D721Med (cell line): ENCODE measurements around the gene ZNF576.

Experiments used
- DNase-seq: peaks from one replicate; pipeline ENCODE4 v3.0.0; 2011; ENCODE audit warnings: low spot score; ENCODE audit not compliant: insufficient read length
- FAIRE-seq: peaks from 2 replicates; lab custom pipeline; 2011; peaks lifted over from hg19 to GRCh38; lab: Jason Lieb, UNC
- TF ChIP-seq, protein P1 (sequence below): IDR thresholded peaks from 2 replicates; pipeline ENCODE4 v1.5.1; 2012; ENCODE audit warnings: mild to moderate bottlenecking, control low read depth; ENCODE audit not compliant: insufficient read depth; ENCODE audit errors: missing control alignments

ZNF576 gene

DNA sequence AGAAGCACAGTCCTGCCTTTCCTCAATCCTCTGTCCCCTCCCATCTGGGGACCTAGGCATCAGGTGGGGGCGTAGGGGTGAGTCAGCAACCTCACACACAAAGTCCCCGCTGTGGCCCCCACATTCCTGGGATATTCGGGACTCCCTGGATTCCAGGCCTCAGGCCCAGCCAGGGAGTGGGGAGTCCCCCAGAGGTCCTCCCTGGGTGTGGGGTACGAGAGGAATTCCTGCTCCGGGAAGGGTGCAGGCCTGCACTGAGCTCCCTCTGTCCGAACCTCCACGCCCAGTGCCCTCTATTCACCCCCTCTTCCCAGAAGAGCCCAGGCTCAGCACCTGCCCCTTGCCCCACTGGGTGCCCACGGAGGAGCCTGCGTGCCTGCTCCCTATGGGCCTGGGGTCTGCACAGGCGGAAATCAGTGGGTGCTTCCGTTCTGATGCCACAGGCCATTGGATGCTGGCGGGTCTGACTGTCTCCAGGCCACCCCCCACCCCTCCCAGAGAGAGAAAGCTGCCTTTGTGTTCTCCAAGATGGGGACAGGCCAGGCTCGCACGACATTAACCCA is 39.8 kb downstream of the ZNF576 start:
- TF ChIP-seq, protein P1, sequence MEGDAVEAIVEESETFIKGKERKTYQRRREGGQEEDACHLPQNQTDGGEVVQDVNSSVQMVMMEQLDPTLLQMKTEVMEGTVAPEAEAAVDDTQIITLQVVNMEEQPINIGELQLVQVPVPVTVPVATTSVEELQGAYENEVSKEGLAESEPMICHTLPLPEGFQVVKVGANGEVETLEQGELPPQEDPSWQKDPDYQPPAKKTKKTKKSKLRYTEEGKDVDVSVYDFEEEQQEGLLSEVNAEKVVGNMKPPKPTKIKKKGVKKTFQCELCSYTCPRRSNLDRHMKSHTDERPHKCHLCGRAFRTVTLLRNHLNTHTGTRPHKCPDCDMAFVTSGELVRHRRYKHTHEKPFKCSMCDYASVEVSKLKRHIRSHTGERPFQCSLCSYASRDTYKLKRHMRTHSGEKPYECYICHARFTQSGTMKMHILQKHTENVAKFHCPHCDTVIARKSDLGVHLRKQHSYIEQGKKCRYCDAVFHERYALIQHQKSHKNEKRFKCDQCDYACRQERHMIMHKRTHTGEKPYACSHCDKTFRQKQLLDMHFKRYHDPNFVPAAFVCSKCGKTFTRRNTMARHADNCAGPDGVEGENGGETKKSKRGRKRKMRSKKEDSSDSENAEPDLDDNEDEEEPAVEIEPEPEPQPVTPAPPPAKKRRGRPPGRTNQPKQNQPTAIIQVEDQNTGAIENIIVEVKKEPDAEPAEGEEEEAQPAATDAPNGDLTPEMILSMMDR: no peak
- no peak for FAIRE-seq
- DNase-seq: no peak

DNA sequence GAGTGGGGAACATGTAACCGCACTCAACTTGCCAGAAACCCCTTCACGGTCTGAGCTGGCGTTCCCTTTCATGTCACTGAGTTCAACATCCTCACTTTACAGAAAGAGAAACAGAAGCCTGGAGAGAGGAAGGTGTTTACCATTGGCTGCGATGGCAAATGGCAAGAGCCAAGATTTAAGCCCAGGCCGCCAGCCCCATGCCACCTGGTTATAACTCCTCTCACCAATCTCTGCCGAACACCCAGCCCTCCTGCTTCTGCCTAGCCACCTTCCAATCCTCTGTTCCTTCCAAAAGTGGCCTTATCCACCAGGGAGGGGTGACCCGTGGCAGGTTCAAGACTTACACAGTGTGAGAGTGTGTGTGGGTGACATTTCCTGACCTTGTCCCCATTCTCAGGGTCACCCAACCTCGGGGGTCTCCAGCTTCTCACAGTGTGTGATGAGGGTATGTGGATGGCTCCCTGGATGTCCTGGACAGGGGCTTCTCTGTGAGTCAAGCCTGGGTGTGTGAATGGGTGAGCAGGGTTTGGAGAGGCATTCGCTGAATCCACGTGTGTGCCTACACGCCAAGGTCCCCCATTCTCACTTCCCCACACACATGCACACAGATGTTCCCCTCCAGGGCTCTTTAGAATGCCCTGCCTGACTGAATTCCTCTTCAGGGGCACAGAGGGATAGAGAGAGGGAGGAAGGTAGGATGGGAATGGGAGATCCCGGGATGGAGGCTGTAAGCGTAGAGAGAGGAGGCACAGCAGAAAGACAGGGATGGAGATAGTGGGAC is 42.0 kb downstream of the ZNF576 start:
- TF ChIP-seq, protein P1: no peak
- DNase-seq (no peak), FAIRE-seq (no peak)

DNA sequence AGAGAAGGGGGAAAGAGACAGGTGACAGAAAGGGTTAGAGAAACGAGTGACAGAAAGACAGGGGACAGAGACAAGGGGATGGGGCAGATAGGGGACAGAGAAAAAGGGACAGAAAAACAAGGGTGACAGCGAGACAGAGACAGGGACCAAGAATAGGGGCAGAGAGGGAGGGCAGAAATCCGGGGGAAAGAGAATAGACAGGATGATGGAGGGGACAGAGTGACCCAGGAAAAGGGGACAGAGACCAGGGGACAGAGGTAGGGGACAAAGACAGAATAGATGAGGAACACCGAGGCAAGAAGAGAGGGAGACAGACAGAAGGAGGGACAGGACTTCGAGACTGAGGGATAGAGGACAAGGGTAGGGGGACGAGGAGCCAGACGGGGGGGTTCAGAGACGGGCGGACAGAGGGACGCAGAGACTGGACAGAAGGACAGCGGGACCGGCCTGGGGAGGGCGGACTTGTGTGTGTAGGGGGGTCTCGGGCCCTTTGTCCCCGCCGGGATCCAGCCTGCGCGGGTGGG is 42.7 kb downstream of the ZNF576 start:
- TF ChIP-seq, protein P1: no peak
- DNase-seq: no peak
- FAIRE-seq: no peak

DNA sequence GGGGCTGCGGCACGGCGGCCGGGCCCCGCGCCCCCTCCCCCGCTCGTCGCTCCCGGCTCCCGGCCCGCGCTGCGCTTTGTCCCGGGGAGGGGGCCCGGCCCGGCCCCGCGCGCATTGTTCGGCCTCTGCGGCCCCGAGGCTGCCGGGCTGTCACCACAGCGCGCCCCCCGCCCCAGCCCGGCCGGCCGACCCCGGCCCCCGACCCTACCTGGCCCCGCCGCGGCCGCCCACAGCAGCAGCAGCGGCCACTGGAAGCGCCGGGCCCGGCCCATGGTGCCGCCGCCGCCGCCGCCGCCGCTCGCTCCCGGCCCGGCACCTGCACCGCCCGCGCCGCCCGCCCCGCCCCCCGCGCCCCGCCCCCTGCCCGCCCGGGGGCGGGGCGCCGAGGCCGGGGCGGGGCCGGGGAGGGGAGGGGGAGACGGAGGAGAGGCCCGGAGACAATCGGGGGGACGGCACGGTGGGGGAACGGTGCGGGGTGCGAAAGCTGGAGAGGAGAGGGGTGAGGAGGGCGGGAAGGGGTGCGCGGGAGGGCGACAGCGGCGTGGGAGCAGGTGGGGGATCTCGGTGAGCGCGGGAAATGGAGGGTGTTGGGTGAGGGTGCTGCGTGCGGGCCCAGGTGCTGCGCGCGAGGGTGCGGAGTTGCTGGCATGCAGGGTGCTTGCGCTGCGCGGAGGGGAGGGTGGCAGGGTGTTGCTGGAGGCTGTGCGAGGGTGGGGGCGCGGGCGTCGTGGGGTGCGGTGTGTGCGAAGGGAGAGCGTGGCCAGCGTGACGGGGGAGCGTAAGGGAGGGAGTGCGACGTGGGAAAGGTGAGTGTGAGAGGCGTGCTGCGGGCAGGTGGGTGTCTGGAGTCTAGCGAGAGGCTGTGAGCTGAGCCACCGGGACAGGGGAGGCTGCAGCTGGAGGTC is 43.4 kb downstream of the ZNF576 start, which contains the start of gene CADM4:
Gene CADM4, minus strand, starts transcription at position 332 of the 905 bp plus-strand sequence. Its CDS starts 60 bp downstream, at position 272.
- TF ChIP-seq, protein P1: no peak
- FAIRE-seq: no peak
- DNase-seq: peak; percentile 39

DNA sequence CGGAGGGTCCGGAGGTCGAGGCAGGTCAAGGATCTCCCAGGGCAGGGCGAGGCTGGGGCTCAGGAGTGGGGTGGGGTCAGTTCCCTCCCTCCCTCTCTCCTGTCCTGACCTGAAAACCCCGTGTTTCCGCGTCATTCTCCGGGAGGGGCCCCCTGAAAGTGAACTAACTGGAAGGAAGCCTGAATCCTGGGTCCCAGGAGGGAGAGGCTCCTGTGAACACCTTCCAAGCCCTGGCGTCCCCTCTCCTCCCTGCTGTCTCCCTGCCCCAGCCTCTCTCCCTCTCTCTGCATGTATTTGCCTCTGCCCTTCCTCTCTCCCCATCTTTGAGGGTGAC is 44.0 kb downstream of the ZNF576 start:
- DNase-seq (no peak), FAIRE-seq (no peak)
- TF ChIP-seq, protein P1: no peak

DNA sequence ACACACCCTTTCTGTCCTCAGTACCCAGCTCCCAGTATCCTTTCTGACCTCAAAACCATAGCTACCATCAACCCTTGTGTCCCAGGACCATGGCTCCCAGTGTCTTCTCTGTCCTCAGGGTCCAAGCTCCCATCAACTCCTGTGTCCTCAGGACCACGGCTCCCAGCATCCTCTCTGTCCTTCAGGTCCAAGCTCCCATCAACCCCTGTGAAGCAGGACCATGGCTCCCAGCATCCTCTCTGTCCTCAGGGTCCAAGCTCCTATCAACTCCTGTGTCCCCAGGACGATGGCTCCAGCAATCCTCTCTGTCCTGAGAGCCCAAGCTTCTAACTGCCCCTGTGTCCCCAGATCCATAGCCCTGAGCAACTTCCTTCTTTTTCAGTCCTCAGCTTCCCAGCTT is 44.9 kb downstream of the ZNF576 start:
- DNase-seq: no peak

More for the DNA sequence above, 44.9 kb downstream of the ZNF576 start:
- FAIRE-seq: no peak
- TF ChIP-seq, protein P1: no peak
